COLO829 (cell line): Measurements from ENCODE around the gene KSR2.
A peak's percentile ranks its signal among the peaks of the same experiment; 100 is the strongest.
"Not testable (repeated sequence)": the region's sequence is repeated elsewhere in the genome, so short reads cannot be mapped to it uniquely, and the experiment has no call there.

Experiments used
- DNase-seq: peaks from one replicate; pipeline ENCODE4 v3.0.0; 2012; ENCODE audit warnings: low spot score

KSR2 gene

GRCh38 chr12:117968826-117969659 lies at the start of gene KSR2:
TSS of gene KSR2 (minus strand) at chr12:117968990. CDS start at chr12:117968255, 735 bp downstream.
- DNase-seq: peak; percentile 12

GRCh38 chr12:118017926-118018325 lies 49.1 kb upstream of the KSR2 start:
- DNase-seq: no peak

- DNase-seq: peak; percentile 97
Observed at GRCh38 chr12:118016424-118017264, 47.9 kb upstream of the KSR2 start, which contains the start of gene RFC5. TSS of gene RFC5 (plus strand) at chr12:118016703. CDS start at chr12:118016828, 125 bp downstream.

GRCh38 chr12:118015944-118016343 lies 47.2 kb upstream of the KSR2 start:
- no peak for DNase-seq

GRCh38 chr12:118015306-118015705 lies 46.5 kb upstream of the KSR2 start:
- no peak for DNase-seq

GRCh38 chr12:118013283-118013682 lies 44.5 kb upstream of the KSR2 start:
- DNase-seq: no peak

- DNase-seq: no peak
Observed at GRCh38 chr12:118011961-118012360, 43.2 kb upstream of the KSR2 start.

- no peak for DNase-seq
Observed at GRCh38 chr12:118011377-118011776, 42.6 kb upstream of the KSR2 start.

- DNase-seq: no peak
Observed at GRCh38 chr12:118010903-118011302, 42.1 kb upstream of the KSR2 start.

- not testable (repeated sequence) for DNase-seq
Observed at GRCh38 chr12:117999806-118000205, 31.0 kb upstream of the KSR2 start.

- DNase-seq: no peak
Observed at GRCh38 chr12:117998719-117999118, 29.9 kb upstream of the KSR2 start.

GRCh38 chr12:117994551-117995438 lies 26.0 kb upstream of the KSR2 start:
- DNase-seq: peak; percentile 93

- DNase-seq: peak; percentile 90
Observed at GRCh38 chr12:117986705-117987469, 18.1 kb upstream of the KSR2 start.

GRCh38 chr12:117985182-117985581 lies 16.4 kb upstream of the KSR2 start:
- DNase-seq: no peak

GRCh38 chr12:117981267-117981666 lies 12.5 kb upstream of the KSR2 start:
- DNase-seq: no peak

- DNase-seq: no peak
Observed at GRCh38 chr12:117980616-117981015, 11.8 kb upstream of the KSR2 start.

GRCh38 chr12:117977373-117977772 lies 8.6 kb upstream of the KSR2 start:
- no peak for DNase-seq

- no peak for DNase-seq
Observed at GRCh38 chr12:117975006-117975405, 6.2 kb upstream of the KSR2 start.

GRCh38 chr12:117972301-117972700 lies 3.5 kb upstream of the KSR2 start:
- DNase-seq: no peak

- no peak for DNase-seq
Observed at GRCh38 chr12:117970334-117970733, 1.5 kb upstream of the KSR2 start.

GRCh38 chr12:117968151-117968789 lies 520 bp downstream of the KSR2 start:
- DNase-seq: no peak
